ENCODE measurements around the gene SHPK.

DNA sequence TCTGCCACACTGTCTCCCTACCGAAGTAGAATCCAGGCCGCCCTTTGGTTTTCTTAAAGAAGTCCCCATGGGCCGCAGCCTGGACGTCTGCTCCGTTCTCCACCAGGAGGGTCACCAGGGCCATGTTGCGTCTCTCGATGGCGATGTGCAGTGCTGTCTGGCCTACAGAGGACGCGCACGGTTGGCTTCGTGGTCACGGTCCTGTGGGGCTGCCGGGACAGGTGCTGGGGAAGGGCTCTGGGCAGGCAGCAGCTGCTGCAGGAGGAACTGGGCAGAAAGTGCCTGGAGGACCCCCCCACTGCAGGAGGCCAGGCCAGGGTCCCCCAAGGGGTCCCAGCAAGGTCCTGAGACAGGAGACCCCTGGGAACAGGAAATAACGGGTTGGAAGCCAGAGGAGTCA, 45.8 kb downstream of the SHPK start:
- TF ChIP-seq, protein P1, sequence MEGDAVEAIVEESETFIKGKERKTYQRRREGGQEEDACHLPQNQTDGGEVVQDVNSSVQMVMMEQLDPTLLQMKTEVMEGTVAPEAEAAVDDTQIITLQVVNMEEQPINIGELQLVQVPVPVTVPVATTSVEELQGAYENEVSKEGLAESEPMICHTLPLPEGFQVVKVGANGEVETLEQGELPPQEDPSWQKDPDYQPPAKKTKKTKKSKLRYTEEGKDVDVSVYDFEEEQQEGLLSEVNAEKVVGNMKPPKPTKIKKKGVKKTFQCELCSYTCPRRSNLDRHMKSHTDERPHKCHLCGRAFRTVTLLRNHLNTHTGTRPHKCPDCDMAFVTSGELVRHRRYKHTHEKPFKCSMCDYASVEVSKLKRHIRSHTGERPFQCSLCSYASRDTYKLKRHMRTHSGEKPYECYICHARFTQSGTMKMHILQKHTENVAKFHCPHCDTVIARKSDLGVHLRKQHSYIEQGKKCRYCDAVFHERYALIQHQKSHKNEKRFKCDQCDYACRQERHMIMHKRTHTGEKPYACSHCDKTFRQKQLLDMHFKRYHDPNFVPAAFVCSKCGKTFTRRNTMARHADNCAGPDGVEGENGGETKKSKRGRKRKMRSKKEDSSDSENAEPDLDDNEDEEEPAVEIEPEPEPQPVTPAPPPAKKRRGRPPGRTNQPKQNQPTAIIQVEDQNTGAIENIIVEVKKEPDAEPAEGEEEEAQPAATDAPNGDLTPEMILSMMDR (IDR thresholded peaks at IDR 0.05), result no peak
- TF ChIP-seq ZFX (IDR thresholded peaks at IDR 0.05; ENCODE audit: borderline replicate concordance), result no peak
